NCI-H1417 treated with DMSO at 0.1 percent for 48 hours (cell line): ENCODE results near the gene HSPB7.
"Not testable (repeated sequence)": the region's sequence is repeated elsewhere in the genome, so short reads cannot be mapped to it uniquely, and the experiment has no call there.

Experiments used
- DNase-seq: peaks from one replicate; lab custom pipeline; 2025; lab: John Stamatoyannopoulos, UW

HSPB7 gene

GRCh38 chr1:16006552-16007485 lies 11.0 kb downstream of the HSPB7 start:
- no peak for DNase-seq

DNA sequence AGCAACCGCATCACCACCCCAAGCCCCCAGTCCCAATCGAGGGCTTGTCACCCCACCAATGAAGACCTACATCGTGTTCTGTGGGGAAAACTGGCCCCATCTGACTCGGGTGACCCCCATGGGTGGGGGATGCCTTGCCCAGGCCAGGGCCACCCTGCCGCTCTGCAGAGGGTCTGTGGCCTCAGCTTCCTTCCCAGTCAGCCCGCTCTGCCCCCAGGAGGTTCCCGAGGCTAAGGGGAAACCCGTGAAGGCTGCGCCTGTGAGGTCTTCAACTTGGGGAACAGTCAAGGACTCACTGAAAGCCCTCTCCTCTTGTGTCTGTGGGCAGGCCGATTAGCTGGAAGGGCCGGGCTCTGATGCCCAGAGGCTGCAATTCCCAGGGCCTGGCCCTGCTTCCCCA lies 11.8 kb downstream of the HSPB7 start:
- no peak for DNase-seq

DNA sequence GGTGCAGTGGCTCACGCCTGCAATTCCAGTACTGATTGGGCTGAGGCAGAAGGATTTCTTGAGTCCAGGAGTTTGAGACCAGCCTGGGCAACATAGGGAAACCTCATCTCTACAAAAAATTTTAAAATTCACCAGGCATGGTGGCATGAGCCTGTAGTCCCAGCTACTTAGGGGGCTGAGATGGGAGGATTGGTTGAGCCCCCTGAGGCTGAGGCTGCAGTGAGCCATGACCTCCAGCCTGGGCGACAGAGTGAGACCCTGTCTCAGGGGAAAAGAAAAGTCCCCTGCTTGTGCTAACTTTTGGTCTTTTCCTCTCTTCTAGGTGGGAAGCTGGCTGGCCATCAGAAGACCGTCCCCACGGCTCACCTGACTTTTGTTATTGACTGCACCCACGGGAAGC lies 12.2 kb downstream of the HSPB7 start:
- no peak for DNase-seq

DNA sequence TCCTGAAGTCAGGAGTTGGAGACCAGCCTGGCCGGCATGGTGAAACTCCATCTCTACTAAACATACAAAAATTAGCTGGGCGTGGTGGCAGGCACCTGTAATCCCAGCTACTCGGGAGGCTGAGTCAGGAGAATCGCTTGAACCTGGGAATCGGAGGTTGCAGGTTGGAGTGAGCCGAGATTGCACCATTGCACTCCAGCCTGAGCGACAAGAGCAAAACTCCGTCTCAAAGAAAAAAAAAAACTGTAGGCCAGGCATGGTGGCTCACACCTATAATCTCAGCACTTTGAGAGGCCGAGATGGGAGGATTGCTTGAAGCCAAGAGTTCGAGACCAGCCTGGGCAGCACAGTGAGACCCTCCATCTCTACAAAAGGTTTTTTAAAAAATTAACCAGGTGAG lies 16.6 kb downstream of the HSPB7 start:
- not testable (repeated sequence) for DNase-seq

GRCh38 chr1:15998929-15999328 lies 18.9 kb downstream of the HSPB7 start:
- no peak for DNase-seq

DNA sequence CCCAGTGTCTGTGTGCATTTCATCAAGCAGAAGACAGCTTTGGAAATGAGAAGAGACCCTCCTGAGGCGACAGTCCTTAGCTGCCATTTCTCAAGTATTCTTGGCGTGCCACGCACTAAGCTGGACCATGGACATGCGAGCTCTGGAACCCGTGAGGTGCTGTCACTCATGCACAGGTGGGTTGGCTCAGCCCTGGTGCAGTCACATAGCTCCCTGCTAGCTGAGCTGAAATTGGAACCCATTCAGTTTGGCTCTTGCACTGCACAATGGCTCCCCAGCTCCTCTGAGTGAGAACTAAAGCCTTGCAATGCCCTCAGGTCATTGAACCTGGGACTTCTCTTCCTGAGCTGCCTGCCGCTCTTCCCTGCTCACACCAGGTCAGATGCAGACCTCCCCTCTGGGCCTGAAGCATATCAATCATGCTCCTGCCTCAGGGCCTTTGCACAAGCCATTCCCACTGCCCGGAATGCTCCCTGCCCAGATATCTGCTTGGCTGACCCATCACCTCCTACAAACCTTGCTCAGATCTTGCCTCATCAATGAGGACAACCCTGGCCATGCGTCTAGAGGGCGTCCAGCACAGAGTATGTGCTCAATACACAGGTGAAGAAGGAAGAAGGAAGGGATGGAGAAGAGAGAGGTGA lies 20.1 kb downstream of the HSPB7 start:
- no peak for DNase-seq

- DNase-seq, result no peak
Observed at GRCh38 chr1:15997076-15997585, 20.7 kb downstream of the HSPB7 start.

- DNase-seq, result no peak
Observed at GRCh38 chr1:15994590-15995351, 23.1 kb downstream of the HSPB7 start.

DNA sequence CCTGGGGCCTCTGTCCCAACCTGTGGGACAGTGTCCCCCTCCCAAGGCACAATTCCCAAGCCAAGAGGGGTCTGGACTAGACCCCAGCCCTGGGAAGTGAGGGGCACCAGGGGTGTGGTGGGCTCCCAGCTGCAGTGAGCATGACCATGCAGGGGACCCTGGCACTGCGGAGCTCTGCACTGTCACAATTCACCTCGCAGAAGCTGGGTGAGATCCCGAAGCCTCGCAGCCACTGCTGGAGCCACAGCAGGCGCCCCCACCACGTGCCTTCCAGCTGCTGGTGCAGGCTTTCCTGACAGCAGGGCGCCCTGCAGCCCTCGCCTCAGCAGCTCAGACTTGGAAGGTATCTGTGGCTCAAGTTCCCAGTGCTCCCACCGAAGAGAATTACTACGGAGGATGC lies 23.8 kb downstream of the HSPB7 start:
- DNase-seq, result no peak

DNA sequence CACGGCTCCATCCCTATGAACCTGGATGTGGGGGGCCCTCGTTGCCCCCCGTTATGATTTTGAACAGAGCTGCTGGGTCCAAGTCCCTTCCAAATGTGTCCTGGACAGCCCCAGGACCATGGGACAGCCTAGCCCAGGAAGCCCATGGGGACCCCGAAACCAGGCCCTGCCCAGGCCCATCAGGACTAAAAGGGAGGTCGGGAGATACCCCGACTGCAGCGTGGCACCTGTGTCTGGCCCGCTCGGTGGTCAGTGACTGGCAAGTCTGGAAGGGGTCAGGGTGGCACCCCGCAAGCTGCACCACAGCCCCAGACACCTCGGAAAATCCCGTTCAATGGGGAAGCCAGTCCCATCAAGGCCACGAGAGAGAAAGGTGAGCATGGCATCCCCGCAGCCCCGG lies 24.2 kb downstream of the HSPB7 start:
- no peak for DNase-seq

- DNase-seq, result no peak
Observed at GRCh38 chr1:15992582-15993500, 25.0 kb downstream of the HSPB7 start.

GRCh38 chr1:15992187-15992553 lies 25.7 kb downstream of the HSPB7 start:
- no peak for DNase-seq

- DNase-seq, result no peak
Observed at GRCh38 chr1:15991427-15992186, 26.2 kb downstream of the HSPB7 start.

GRCh38 chr1:15989776-15990175 lies 28.1 kb downstream of the HSPB7 start:
- DNase-seq, result no peak

DNA sequence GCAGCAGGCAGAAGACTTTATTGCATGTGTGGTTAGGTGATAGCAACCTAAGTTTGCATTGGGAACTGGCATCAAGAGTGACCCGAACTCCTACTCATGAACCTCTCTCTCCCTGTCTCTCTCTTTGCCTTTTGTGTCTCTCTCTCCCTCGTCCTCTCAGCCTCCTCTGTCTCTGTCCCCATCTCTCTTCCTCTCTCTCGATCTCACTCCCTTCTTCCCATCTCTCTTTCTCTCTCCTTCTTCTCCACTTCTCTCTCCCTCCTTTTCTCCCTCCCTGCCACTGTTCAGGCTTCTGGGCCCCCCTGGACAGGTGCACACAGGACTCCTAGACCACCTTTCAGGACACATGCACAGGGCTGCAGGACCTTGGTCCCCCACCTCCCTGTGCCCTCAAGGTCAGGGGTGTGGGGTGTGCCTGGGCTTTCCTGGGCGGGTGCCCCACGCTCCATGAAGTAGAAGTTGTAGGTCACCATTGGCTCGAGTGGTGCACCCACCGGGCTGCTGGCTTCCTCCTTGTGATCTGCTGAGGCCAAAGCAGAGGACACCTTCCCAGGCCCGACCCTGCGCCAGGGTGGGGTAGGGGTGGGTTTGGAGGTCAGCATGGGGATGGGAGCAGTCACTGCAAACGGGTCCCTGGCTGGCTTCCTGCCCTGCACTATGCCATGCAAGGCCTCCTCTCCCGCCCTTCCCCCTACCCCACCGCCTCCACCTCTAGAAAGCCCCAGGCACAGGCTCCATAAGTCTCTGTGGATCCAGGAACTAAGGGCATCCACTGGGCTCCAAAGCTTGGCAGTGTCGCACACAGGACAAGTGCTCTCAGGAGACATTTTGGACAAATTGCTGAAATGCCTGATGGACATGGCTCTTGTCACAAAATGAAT lies 28.7 kb downstream of the HSPB7 start:
- no peak for DNase-seq

GRCh38 chr1:15985611-15986297 lies 32.1 kb downstream of the HSPB7 start:
- DNase-seq, result no peak

GRCh38 chr1:15983275-15983674 lies 34.6 kb downstream of the HSPB7 start:
- no peak for DNase-seq

- DNase-seq, result no peak
Observed at GRCh38 chr1:15981679-15982078, 36.2 kb downstream of the HSPB7 start.

GRCh38 chr1:15977947-15978346 lies 39.9 kb downstream of the HSPB7 start:
- DNase-seq, result not testable (repeated sequence)
